K562 (cell line): Measurements from ENCODE around the gene PPP4C. TPM values are rescaled to one million over a fixed set of nuclear protein-coding genes. Genes with fewer than 3 reads are reported as not detected.

Experiments
- BHLHE40 ChIP-seq: IDR thresholded peaks from 2 replicates; pipeline ENCODE4 v1.6.1; 2011; ENCODE audit warnings: low read length, improper control_type of control experiment
- CBX3 ChIP-seq, 2 experiments: IDR thresholded peaks; 1 replicate in 1 of 2; 2 replicates in 1 of 2; pipeline ENCODE4 v1.6.1; 2012; ENCODE audit warnings: inconsistent platforms in 2 of 2, low read length in 2 of 2, borderline replicate concordance in 1 of 2, control low read depth in 1 of 2
- EHMT2 ChIP-seq: fragments of 450-650 bp; IDR thresholded peaks from 2 replicates; pipeline ENCODE4 v1.6.1; 2018; ENCODE audit warnings: antibody characterized with exemption
- FOXA1 ChIP-seq: fragments of 450-650 bp; IDR thresholded peaks from 2 replicates; pipeline ENCODE4 v1.6.1; 2016; ENCODE audit warnings: mild to moderate bottlenecking, borderline replicate concordance
- GABPA ChIP-seq: fragments of 200-800 bp; sonication (Bioruptor generic); conservative IDR thresholded peaks from 2 replicates; pipeline ENCODE4 v1.6.1; 2016; ENCODE audit warnings: low read depth, missing genetic modification characterization, missing compliant biosample characterization
- GATAD2B ChIP-seq: fragments of 450-650 bp; IDR thresholded peaks from 2 replicates; pipeline ENCODE4 v1.6.1; 2017; ENCODE audit warnings: mild to moderate bottlenecking, borderline replicate concordance
- L3MBTL2 ChIP-seq: fragments of 450-650 bp; IDR thresholded peaks from 2 replicates; pipeline ENCODE4 v1.6.1; 2016; ENCODE audit warnings: mild to moderate bottlenecking, moderate library complexity
- PYGO2 ChIP-seq: fragments of 450-650 bp; IDR thresholded peaks from 2 replicates; pipeline ENCODE4 v1.6.1; 2016; ENCODE audit warnings: mild to moderate bottlenecking, missing genetic modification characterization, moderate library complexity, missing compliant biosample characterization
- SLC30A9 ChIP-seq: fragments of 250-450 bp; sonication (Bioruptor Pico); IDR thresholded peaks from 2 replicates; pipeline ENCODE4 v1.8.0; 2022; ENCODE audit warnings: mild to moderate bottlenecking, moderate library complexity
- YY1 ChIP-seq, 3 experiments: IDR thresholded peaks; 2 replicates each; pipeline ENCODE4 v1.6.1; 2011; ENCODE audit warnings: low read length in 2 of 3, mild to moderate bottlenecking in 2 of 3, moderate library complexity in 2 of 3, borderline replicate concordance in 1 of 3, control low read depth in 1 of 3, low read depth in 1 of 3; ENCODE audit not compliant: insufficient read depth in 3 of 3, insufficient replicate concordance in 2 of 3, control insufficient read depth in 1 of 3, insufficient read length in 1 of 3; ENCODE audit errors: extremely low read depth in 1 of 3
- polyA plus RNA-seq, 8 experiments: library from polyadenylated mRNA; depleted of rRNA in 4 of 8; stranded (reverse) in 5 of 8; unstranded in 3 of 8; fragments of >200 nt; fragmentation: Nextera tagmentation in 2 of 8; fragmentation: Illumina TruSeq in 1 of 8; extraction: Ambion mirVana in 2 of 8; extraction: Trizol in 1 of 8; gene quantifications; 2 replicates each; pipeline versions ENCODE4 v1.2.1 to v1.2.3, GENCODE V29; 2011 to 2014; ENCODE audit warnings: inconsistent platforms in 1 of 8, missing spikeins in 1 of 8
- total RNA-seq, 7 experiments: library from RNA; depleted of rRNA in 6 of 7; stranded (reverse); fragments of >200 nt in 6 of 7; fragmentation: Illumina TruSeq in 2 of 7; extraction: Trizol in 2 of 7; gene quantifications; 2 replicates each; pipeline versions ENCODE4 v1.2.1 to v1.2.3, GENCODE V29; 2011 to 2021; ENCODE audit warnings: low replicate concordance in 1 of 7
- TF ChIP-seq, protein P1 (sequence below): fragments of 250-450 bp; sonication (Bioruptor Pico); IDR thresholded peaks from 2 replicates; pipeline ENCODE4 v1.5.0; 2022; ENCODE audit warnings: mild to moderate bottlenecking
- TF ChIP-seq, protein P2 (sequence below), 2 experiments: fragments of 450-650 bp; IDR thresholded peaks; 2 replicates each; pipeline ENCODE4 v1.6.1; 2018; ENCODE audit warnings: mild to moderate bottlenecking in 2 of 2, low read depth in 1 of 2; ENCODE audit not compliant: partially characterized antibody in 2 of 2
- TF ChIP-seq, protein P3 (sequence below): fragments of 250-450 bp; sonication (Bioruptor Pico); IDR thresholded peaks from 2 replicates; pipeline ENCODE4 v1.4.0; 2020; ENCODE audit warnings: mild to moderate bottlenecking, moderate library complexity, borderline replicate concordance
- TF ChIP-seq, protein P4 (sequence below): conservative IDR thresholded peaks from 2 replicates; pipeline ENCODE4 v1.6.1; 2011; ENCODE audit warnings: low read depth, mild to moderate bottlenecking, low read length; ENCODE audit not compliant: control insufficient read depth

The PPP4C gene
- total and polyA plus RNA-seq, 9 of the 15 experiments (the other 6 are each of a cell fraction or from before 2014, with no cell fraction given), result 3.5 to 183 (median 131) TPM

DNA sequence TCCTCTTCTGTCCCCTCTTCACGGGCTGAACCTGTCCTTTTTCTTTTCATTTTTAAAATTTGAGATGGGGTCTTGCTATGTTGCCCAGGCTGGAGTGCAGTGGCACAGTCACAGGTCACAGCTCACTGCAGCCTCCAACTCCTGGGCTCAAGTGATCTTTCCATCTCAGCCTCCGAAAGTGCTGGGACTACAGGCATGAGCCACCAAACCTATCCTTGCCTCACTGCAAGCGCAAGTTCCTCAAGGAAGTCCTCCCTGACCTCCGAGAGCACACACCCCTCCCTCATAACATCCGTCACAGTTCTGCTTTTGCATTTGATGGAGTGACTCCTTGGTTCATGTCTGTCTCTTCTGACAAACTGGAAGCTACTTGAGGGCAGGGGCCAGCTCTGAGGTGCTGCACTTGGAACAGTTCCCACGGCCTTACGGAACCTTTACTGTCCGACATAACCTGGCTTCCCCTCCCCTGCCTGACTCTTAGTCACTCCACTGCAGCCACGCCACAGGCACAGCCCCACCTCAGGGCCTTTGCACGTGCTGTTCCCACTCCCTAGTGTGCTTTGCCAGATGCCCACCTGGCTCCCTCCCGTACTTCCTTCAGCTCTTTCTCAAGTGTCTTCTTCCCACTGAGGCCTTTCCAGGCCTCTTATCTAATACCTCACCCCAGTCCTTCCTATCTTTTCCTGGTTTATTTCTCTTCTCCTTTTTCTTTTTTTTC lies 11.5 kb downstream of the PPP4C start (continued):
- no peak for TF ChIP-seq YY1 (IDR thresholded peaks at IDR 0.05; ENCODE audit: borderline replicate concordance in 1 of 3, control insufficient read depth in 1 of 3, extremely low read depth in 1 of 3, insufficient read depth in 3 of 3, insufficient read length in 1 of 3, insufficient replicate concordance in 2 of 3, low read depth in 1 of 3, low read length in 2 of 3)
- no peak for TF ChIP-seq FOXA1
- TF ChIP-seq L3MBTL2, result no peak
- TF ChIP-seq, protein P1, sequence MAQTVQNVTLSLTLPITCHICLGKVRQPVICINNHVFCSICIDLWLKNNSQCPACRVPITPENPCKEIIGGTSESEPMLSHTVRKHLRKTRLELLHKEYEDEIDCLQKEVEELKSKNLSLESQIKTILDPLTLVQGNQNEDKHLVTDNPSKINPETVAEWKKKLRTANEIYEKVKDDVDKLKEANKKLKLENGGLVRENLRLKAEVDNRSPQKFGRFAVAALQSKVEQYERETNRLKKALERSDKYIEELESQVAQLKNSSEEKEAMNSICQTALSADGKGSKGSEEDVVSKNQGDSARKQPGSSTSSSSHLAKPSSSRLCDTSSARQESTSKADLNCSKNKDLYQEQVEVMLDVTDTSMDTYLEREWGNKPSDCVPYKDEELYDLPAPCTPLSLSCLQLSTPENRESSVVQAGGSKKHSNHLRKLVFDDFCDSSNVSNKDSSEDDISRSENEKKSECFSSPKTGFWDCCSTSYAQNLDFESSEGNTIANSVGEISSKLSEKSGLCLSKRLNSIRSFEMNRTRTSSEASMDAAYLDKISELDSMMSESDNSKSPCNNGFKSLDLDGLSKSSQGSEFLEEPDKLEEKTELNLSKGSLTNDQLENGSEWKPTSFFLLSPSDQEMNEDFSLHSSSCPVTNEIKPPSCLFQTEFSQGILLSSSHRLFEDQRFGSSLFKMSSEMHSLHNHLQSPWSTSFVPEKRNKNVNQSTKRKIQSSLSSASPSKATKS (CRISPR knock-in tag), result no peak
- no peak for TF ChIP-seq PYGO2
- TF ChIP-seq BHLHE40, result no peak
- TF ChIP-seq SLC30A9 (CRISPR knock-in tag), result no peak
- no peak for TF ChIP-seq GABPA (tag)
- TF ChIP-seq CBX3 (IDR thresholded peaks at IDR 0.05; ENCODE audit: borderline replicate concordance in 1 of 2, low read length in 2 of 2), result 0 out of 3 replicates have a peak, but pooled peaks of 1 of the 2 experiments have one; percentile 44
- TF ChIP-seq, protein P2, sequence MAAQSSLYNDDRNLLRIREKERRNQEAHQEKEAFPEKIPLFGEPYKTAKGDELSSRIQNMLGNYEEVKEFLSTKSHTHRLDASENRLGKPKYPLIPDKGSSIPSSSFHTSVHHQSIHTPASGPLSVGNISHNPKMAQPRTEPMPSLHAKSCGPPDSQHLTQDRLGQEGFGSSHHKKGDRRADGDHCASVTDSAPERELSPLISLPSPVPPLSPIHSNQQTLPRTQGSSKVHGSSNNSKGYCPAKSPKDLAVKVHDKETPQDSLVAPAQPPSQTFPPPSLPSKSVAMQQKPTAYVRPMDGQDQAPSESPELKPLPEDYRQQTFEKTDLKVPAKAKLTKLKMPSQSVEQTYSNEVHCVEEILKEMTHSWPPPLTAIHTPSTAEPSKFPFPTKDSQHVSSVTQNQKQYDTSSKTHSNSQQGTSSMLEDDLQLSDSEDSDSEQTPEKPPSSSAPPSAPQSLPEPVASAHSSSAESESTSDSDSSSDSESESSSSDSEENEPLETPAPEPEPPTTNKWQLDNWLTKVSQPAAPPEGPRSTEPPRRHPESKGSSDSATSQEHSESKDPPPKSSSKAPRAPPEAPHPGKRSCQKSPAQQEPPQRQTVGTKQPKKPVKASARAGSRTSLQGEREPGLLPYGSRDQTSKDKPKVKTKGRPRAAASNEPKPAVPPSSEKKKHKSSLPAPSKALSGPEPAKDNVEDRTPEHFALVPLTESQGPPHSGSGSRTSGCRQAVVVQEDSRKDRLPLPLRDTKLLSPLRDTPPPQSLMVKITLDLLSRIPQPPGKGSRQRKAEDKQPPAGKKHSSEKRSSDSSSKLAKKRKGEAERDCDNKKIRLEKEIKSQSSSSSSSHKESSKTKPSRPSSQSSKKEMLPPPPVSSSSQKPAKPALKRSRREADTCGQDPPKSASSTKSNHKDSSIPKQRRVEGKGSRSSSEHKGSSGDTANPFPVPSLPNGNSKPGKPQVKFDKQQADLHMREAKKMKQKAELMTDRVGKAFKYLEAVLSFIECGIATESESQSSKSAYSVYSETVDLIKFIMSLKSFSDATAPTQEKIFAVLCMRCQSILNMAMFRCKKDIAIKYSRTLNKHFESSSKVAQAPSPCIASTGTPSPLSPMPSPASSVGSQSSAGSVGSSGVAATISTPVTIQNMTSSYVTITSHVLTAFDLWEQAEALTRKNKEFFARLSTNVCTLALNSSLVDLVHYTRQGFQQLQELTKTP (IDR thresholded peaks at IDR 0.05; ENCODE audit: low read depth in 1 of 2, partially characterized antibody in 2 of 2), result no peak
- TF ChIP-seq EHMT2, result no peak
- TF ChIP-seq, protein P3, sequence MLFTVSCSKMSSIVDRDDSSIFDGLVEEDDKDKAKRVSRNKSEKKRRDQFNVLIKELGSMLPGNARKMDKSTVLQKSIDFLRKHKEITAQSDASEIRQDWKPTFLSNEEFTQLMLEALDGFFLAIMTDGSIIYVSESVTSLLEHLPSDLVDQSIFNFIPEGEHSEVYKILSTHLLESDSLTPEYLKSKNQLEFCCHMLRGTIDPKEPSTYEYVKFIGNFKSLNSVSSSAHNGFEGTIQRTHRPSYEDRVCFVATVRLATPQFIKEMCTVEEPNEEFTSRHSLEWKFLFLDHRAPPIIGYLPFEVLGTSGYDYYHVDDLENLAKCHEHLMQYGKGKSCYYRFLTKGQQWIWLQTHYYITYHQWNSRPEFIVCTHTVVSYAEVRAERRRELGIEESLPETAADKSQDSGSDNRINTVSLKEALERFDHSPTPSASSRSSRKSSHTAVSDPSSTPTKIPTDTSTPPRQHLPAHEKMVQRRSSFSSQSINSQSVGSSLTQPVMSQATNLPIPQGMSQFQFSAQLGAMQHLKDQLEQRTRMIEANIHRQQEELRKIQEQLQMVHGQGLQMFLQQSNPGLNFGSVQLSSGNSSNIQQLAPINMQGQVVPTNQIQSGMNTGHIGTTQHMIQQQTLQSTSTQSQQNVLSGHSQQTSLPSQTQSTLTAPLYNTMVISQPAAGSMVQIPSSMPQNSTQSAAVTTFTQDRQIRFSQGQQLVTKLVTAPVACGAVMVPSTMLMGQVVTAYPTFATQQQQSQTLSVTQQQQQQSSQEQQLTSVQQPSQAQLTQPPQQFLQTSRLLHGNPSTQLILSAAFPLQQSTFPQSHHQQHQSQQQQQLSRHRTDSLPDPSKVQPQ, result no peak
- TF ChIP-seq, protein P4, sequence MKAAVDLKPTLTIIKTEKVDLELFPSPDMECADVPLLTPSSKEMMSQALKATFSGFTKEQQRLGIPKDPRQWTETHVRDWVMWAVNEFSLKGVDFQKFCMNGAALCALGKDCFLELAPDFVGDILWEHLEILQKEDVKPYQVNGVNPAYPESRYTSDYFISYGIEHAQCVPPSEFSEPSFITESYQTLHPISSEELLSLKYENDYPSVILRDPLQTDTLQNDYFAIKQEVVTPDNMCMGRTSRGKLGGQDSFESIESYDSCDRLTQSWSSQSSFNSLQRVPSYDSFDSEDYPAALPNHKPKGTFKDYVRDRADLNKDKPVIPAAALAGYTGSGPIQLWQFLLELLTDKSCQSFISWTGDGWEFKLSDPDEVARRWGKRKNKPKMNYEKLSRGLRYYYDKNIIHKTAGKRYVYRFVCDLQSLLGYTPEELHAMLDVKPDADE, result no peak
- TF ChIP-seq GATAD2B, result no peak
